Lung (tissue), 12 donors: ENCODE results near the gene LSM2. TPM values are rescaled to one million over a fixed set of nuclear protein-coding genes. Genes with fewer than 3 reads are reported as not detected.

ENCODE experiments used
- ATAC-seq: fragments of 200-7000 bp; cut with Tn5 transposase; one replicate; pipeline ENCODE4 v1.9.1; 2020; ENCODE audit warnings: moderate number of reproducible peaks; ENCODE audit not compliant: insufficient read depth, low FRiP score
- DNase-seq, 3 donors: peaks; one replicate each; pipeline ENCODE4 v3.0.0-alpha.2; 2013 to 2017
- H3K27ac ChIP-seq, 2 donors: one replicate each; pipeline ENCODE4 v1.5.1; 2013; ENCODE audit warnings: mild to moderate bottlenecking in 2 of 2, moderate library complexity in 2 of 2, control low read depth in 1 of 2, inconsistent platforms in 1 of 2, low read depth in 1 of 2, low read length in 1 of 2
- H3K27me3 ChIP-seq, 3 donors: one replicate each; pipeline ENCODE4 v1.5.1; 2013; ENCODE audit warnings: low read length in 2 of 3; ENCODE audit not compliant: control insufficient read depth in 3 of 3, insufficient read depth in 3 of 3
- H3K36me3 ChIP-seq, 4 donors: one replicate each; pipeline ENCODE4 v1.5.1; 2013; ENCODE audit warnings: low read length in 4 of 4, mild to moderate bottlenecking in 1 of 4, moderate library complexity in 1 of 4; ENCODE audit not compliant: control insufficient read depth in 4 of 4, insufficient read depth in 4 of 4
- H3K4me1 ChIP-seq, 5 donors: one replicate each; pipeline ENCODE4 v1.5.1; 2013; ENCODE audit warnings: low read length in 5 of 5, mild to moderate bottlenecking in 2 of 5, moderate library complexity in 1 of 5; ENCODE audit not compliant: control insufficient read depth in 5 of 5, insufficient read depth in 5 of 5
- H3K4me3 ChIP-seq: one replicate; pipeline ENCODE4 v1.5.1; 2013; ENCODE audit warnings: mild to moderate bottlenecking, control low read depth, moderate library complexity
- H3K9ac ChIP-seq, 2 donors: one replicate each; pipeline ENCODE4 v1.5.1; 2013; ENCODE audit warnings: low read length in 2 of 2, control low read depth in 1 of 2; ENCODE audit not compliant: insufficient read depth in 1 of 2
- H3K9me3 ChIP-seq, 4 donors: one replicate each; pipeline ENCODE4 v1.5.1; 2013; ENCODE audit warnings: low read length in 3 of 4, mild to moderate bottlenecking in 1 of 4, moderate library complexity in 1 of 4; ENCODE audit not compliant: control insufficient read depth in 4 of 4, insufficient read depth in 3 of 4
- CTCF ChIP-seq: IDR thresholded peaks from 2 replicates; pipeline ENCODE4 v1.5.1; 2012; ENCODE audit warnings: mild to moderate bottlenecking; ENCODE audit errors: control extremely low read depth, extremely low read depth
- WGBS, 2 donors: extraction: QIAGEN DNeasy Blood & Tissue Kit; methylation state at CpG; one replicate each; pipeline ENCODE4 v1.1.7; 2013; 5-methylcytosine and 5-hydroxymethylcytosine counted together
- polyA plus RNA-seq, 2 donors: library from polyadenylated mRNA; stranded (reverse); fragments of 200-250 nt; gene quantifications; one replicate each; pipeline ENCODE4 v1.2.1, GENCODE V29; 2013
- total RNA-seq, 2 donors: library from RNA; depleted of rRNA in 1 of 2; stranded (reverse); fragments of >200 nt in 1 of 2; gene quantifications; one replicate each; pipeline ENCODE4 v1.2.1, GENCODE V29; 2014 to 2021
- donor health status: control.
- donor health status: control.
- donor health status: Bipolar disorder and iron deficiency.
- donor health status: healthy.
- donor health status: DM: yes; HTN: yes; CAD: no.

LSM2 gene
- total and polyA plus RNA-seq, 4 donors = 22.0 to 66.7 (median 45.7) TPM

DNA sequence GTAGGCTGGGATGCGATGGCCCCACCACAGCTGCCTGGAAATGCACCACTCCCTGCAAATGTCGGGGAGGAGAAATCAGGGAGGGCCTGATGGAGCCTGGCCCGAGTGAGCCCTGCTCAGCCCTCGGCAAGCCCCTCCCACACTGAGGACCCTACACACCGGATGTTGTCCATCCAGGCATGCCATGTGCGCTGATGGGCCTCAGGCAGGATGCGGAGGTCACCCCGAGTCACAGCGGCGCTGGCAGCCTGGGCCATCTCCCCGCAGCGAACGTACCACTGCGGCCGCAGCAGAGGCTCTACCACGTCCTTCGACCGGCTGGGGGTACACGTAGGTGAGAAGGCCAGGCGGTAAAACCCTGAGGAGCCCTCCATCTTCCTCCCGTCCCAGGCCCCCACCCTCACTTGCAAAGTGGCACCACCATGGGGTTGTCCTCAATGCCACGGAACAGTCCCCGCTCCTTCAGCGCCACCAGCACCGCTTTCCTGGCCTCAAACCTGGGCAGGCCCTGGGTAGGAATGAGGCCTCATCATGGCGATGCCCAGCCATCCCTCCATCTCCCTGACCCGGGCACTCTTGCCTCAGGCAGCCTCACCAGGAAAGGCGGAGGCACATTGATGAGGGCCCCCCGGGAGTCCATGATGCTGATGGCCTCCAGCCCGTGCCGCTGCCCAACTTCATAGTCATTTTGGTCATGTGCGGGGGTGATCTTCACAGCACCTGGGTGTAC is 24.5 kb downstream of the LSM2 start:
- no peak for TF ChIP-seq CTCF
- no peak overlapping the region for H3K9ac ChIP-seq
- H3K27me3 ChIP-seq = no peaks in the 10 kb centered on the region
- no peak overlapping the region for H3K27ac ChIP-seq
- peaks cover 6 to 61% (median 22%) of the 10 kb centered on the region in 4 donors for H3K36me3 ChIP-seq
- H3K4me1 ChIP-seq = peaks cover 0 to under 1% (median 0%) of the 10 kb centered on the region in 5 donors
- H3K9me3 ChIP-seq = no peaks in the 10 kb centered on the region
- DNase-seq (no peak), ATAC-seq (no peak)
- no peak overlapping the region for H3K4me3 ChIP-seq
- WGBS, 2 donors = 92 to 94% methylated on average over 32 of the region's 32 CpGs

GRCh38 chr6:31781244-31782125 is 25.3 kb downstream of the LSM2 start:
- no peak overlapping the region for H3K27ac ChIP-seq
- H3K4me3 ChIP-seq = no peak overlapping the region
- peaks cover 6 to 61% (median 22%) of the 10 kb centered on the region in 4 donors for H3K36me3 ChIP-seq
- 97% methylated on average over 23 of the region's 23 CpGs for WGBS, 2 donors
- no peak overlapping the region for H3K9ac ChIP-seq
- H3K27me3 ChIP-seq = no peaks in the 10 kb centered on the region
- peaks cover 0 to 6% (median 0%) of the 10 kb centered on the region in 5 donors for H3K4me1 ChIP-seq
- DNase-seq (no peak), ATAC-seq (no peak)
- TF ChIP-seq CTCF = no peak
- no peaks in the 10 kb centered on the region for H3K9me3 ChIP-seq

GRCh38 chr6:31780507-31781243 is 26.1 kb downstream of the LSM2 start:
- H3K9me3 ChIP-seq = no peaks in the 10 kb centered on the region
- H3K9ac ChIP-seq = no peak overlapping the region
- no peak for DNase-seq
- no peaks in the 10 kb centered on the region for H3K27me3 ChIP-seq
- TF ChIP-seq CTCF = no peak
- H3K4me1 ChIP-seq = peaks cover 0 to 9% (median 0%) of the 10 kb centered on the region in 5 donors
- no peak overlapping the region for H3K27ac ChIP-seq
- H3K36me3 ChIP-seq = peaks cover 6 to 61% (median 22%) of the 10 kb centered on the region in 4 donors
- 90% methylated on average over 20 of the region's 20 CpGs for WGBS, 2 donors
- no peak for ATAC-seq
- H3K4me3 ChIP-seq = no peak overlapping the region
